Endothelial cell of hepatic sinusoid (primary cell): Measurements from ENCODE around the gene ANKRD2.

Experiments
- in situ Hi-C: cut with HindIII; loops from 2 replicates; pipeline ENCODE4 v1.10.0; 2017; ENCODE audit warnings: low sequenced_read_pairs

The ANKRD2 gene

GRCh38 chr10:97631098-97631497 is 58.5 kb downstream of the ANKRD2 start:
- in situ Hi-C loops = no loop called here

GRCh38 chr10:97632949-97633884 is 60.6 kb downstream of the ANKRD2 start, which contains the start of gene MORN4:
Gene MORN4 (minus strand): TSS chr10:97633500. CDS start chr10:97619653, 13,847 bp downstream.
- in situ Hi-C loops = no loop called here
